Psoas muscle (tissue), 8 donors: ENCODE results near the gene CFAP65. TPM values are rescaled to one million over a fixed set of nuclear protein-coding genes. Genes with fewer than 3 reads are reported as not detected.
A peak's percentile ranks its signal among the peaks of the same experiment; 100 is the strongest.

Source experiments
- ATAC-seq, 4 donors: fragments of 200-7000 bp; cut with Tn5 transposase; one replicate each; pipeline ENCODE4 v1.9.1; 2020; ENCODE audit warnings: moderate library complexity in 3 of 4, mild to moderate bottlenecking in 2 of 4
- DNase-seq, 2 donors: peaks; one replicate each; pipeline ENCODE4 v3.0.0-alpha.2; 2020
- H3K27ac ChIP-seq: fragments of 200-600 bp; one replicate; pipeline ENCODE4 v1.8.0; 2022
- H3K27me3 ChIP-seq, 3 donors: fragments of 200-600 bp in 1 of 3; one replicate each; pipeline versions ENCODE4 v1.6.1 to v1.8.0; 2013 to 2022; ENCODE audit warnings: low read length in 2 of 3, mild to moderate bottlenecking in 2 of 3, moderate library complexity in 1 of 3; ENCODE audit not compliant: insufficient read depth in 3 of 3
- H3K36me3 ChIP-seq, 2 donors: fragments of 200-600 bp in 1 of 2; one replicate each; pipeline versions ENCODE4 v1.6.1 to v1.8.0; 2013 to 2022; ENCODE audit warnings: low read depth in 1 of 2, mild to moderate bottlenecking in 1 of 2, moderate library complexity in 1 of 2; ENCODE audit not compliant: insufficient read depth in 1 of 2
- H3K4me1 ChIP-seq: fragments of 200-600 bp; one replicate; pipeline ENCODE4 v1.8.0; 2022
- H3K4me3 ChIP-seq: fragments of 200-600 bp; one replicate; pipeline ENCODE4 v1.8.0; 2022; ENCODE audit warnings: mild to moderate bottlenecking
- H3K9me3 ChIP-seq: fragments of 200-600 bp; one replicate; pipeline ENCODE4 v1.8.0; 2022
- CTCF ChIP-seq: fragments of 200-600 bp; IDR thresholded peaks from one replicate; pipeline ENCODE4 v1.8.0; 2022; ENCODE audit warnings: antibody characterized with exemption
- WGBS, 3 donors: extraction: QIAGEN DNeasy Blood & Tissue Kit; methylation state at CpG; one replicate each; pipeline versions ENCODE4 v1.1.6 to v1.1.7; 2013; 5-methylcytosine and 5-hydroxymethylcytosine counted together
- intact Hi-C, 2 donors: fragments of 100-400 bp; cut with DNase I; formaldehyde crosslinking; loops; one replicate each; pipeline versions ENCODE4 v1.11.0 to v1.14.2; 2022
- polyA plus RNA-seq, 3 donors: library from polyadenylated mRNA; stranded (reverse); fragments of 200-250 nt; gene quantifications; one replicate each; pipeline ENCODE4 v1.2.3, GENCODE V29; 2013
- total RNA-seq, 4 donors: library from RNA; stranded (reverse); fragmentation: NEBNext Ultra II Directional in 2 of 4; extraction: Animal tissue kit (Norgen Biotek cat#: 25700) in 2 of 4; gene quantifications; one replicate each; pipeline versions ENCODE4 v1.2.1 to v1.2.4, GENCODE V29; 2021 to 2023
- donor health status: healthy with polysubstance abuse.
- donor health status: DM: no; HTN: no; CAD: no; lungs with moderate emphysema.
- donor health status: Bipolar disorder and iron deficiency.
- donor health status: healthy.
- donor health status: DM: yes; HTN: yes; CAD: no.
- donor health status: DM: no; HTN: no; CAD: no.
- donor health status: DM: no; HTN: no; CAD: no.
- donor health status: DM: yes; HTN: yes; CAD: no.

The CFAP65 gene
- total and polyA plus RNA-seq, 7 donors, result not detected

GRCh38 chr2:219010162-219010756, 31.1 kb downstream of the CFAP65 start:
- 55 to 68% (median 62%) methylated on average over 6 of the region's 6 CpGs for WGBS, 3 donors
- no peak for ATAC-seq

GRCh38 chr2:219009294-219009693, 32.0 kb downstream of the CFAP65 start:
- Histone ChIP-seq H3K27ac (no peak overlapping the region), H3K36me3 (no peaks in the 10 kb centered on the region), H3K9me3 (no peaks in the 10 kb centered on the region), H3K4me3 (no peak overlapping the region), H3K4me1 (no peaks in the 10 kb centered on the region), H3K27me3 (peaks cover 0 to 47% (median 4%) of the 10 kb centered on the region in 3 donors)
- ATAC-seq, result no peak
- intact Hi-C loops, result no loop called here
- WGBS, 3 donors, result 71 to 74% (median 73%) methylated on average over 2 of the region's 2 CpGs
- TF ChIP-seq CTCF, result no peak
- DNase-seq, result no peak

More at GRCh38 chr2:219010162-219010756, 31.1 kb downstream of the CFAP65 start:
- no peak overlapping the region for H3K27ac ChIP-seq
- H3K9me3 ChIP-seq, result no peaks in the 10 kb centered on the region
- no peak overlapping the region for H3K4me3 ChIP-seq
- no peaks in the 10 kb centered on the region for H3K36me3 ChIP-seq
- peaks cover 0 to 38% (median 4%) of the 10 kb centered on the region in 3 donors for H3K27me3 ChIP-seq
- no peak for TF ChIP-seq CTCF
- DNase-seq, result no peak
- intact Hi-C loops, result no loop called here
- no peaks in the 10 kb centered on the region for H3K4me1 ChIP-seq

GRCh38 chr2:219003979-219004378, 37.3 kb downstream of the CFAP65 start:
- DNase-seq (no peak), ATAC-seq (no peak)
- intact Hi-C loops, result no loop called here
- H3K27me3 ChIP-seq, result peaks cover 0 to 95% (median 22%) of the 10 kb centered on the region in 3 donors
- H3K27ac ChIP-seq, result no peak overlapping the region
- H3K4me1 ChIP-seq, result peaks cover 13% of the 10 kb centered on the region
- no peaks in the 10 kb centered on the region for H3K9me3 ChIP-seq
- no peak for TF ChIP-seq CTCF
- no peak overlapping the region for H3K4me3 ChIP-seq
- no peaks in the 10 kb centered on the region for H3K36me3 ChIP-seq
- WGBS, 3 donors, result 51 to 83% (median 57%) methylated on average over 3 of the region's 3 CpGs

GRCh38 chr2:219003267-219003634, 38.1 kb downstream of the CFAP65 start:
- no peak for ATAC-seq
- peaks cover 0 to 88% (median 22%) of the 10 kb centered on the region in 3 donors for H3K27me3 ChIP-seq
- TF ChIP-seq CTCF, result no peak
- peak overlapping the region; percentile 18 for H3K4me3 ChIP-seq
- no peak for DNase-seq
- H3K36me3 ChIP-seq, result no peaks in the 10 kb centered on the region
- intact Hi-C loops, result no loop called here
- 13 to 14% (median 14%) methylated on average over 19 to 20 of the region's 20 CpGs for WGBS, 3 donors
- peaks cover 13% of the 10 kb centered on the region for H3K4me1 ChIP-seq
- no peak overlapping the region for H3K27ac ChIP-seq
- H3K9me3 ChIP-seq, result no peaks in the 10 kb centered on the region
